Trophoblast cell (in vitro differentiated cells and primary cell): ENCODE results near the gene TLE5.
A peak's percentile ranks its signal among the peaks of the same experiment; 100 is the strongest.

Source experiments
- DNase-seq, 2 donors: peaks; one replicate each; pipeline ENCODE4 v3.0.0-alpha.2; 2016
- H2AFZ ChIP-seq: 2 replicates; pipeline ENCODE4 v1.6.1; 2013; ENCODE audit warnings: low read length, moderate library complexity, mild to moderate bottlenecking; ENCODE audit not compliant: insufficient read depth, poor library complexity
- H2AK5ac ChIP-seq: 2 replicates; pipeline ENCODE4 v1.6.1; 2013; ENCODE audit warnings: mild to moderate bottlenecking, low read length
- H2BK120ac ChIP-seq: 2 replicates; pipeline ENCODE4 v1.6.1; 2013; ENCODE audit warnings: low read length, mild to moderate bottlenecking, moderate library complexity; ENCODE audit not compliant: insufficient read depth, poor library complexity
- H2BK12ac ChIP-seq: 2 replicates; pipeline ENCODE4 v1.6.1; 2013; ENCODE audit warnings: mild to moderate bottlenecking, low read length, moderate library complexity
- H2BK5ac ChIP-seq: 2 replicates; pipeline ENCODE4 v1.6.1; 2013; ENCODE audit warnings: low read length, low read depth, moderate library complexity, mild to moderate bottlenecking; ENCODE audit not compliant: poor library complexity
- H3K14ac ChIP-seq: 2 replicates; pipeline ENCODE4 v1.6.1; 2013; ENCODE audit warnings: mild to moderate bottlenecking, low read length
- H3K18ac ChIP-seq: 2 replicates; pipeline ENCODE4 v1.6.1; 2013; ENCODE audit warnings: mild to moderate bottlenecking, low read length
- H3K23ac ChIP-seq: 2 replicates; pipeline ENCODE4 v1.6.1; 2013; ENCODE audit warnings: low read length
- H3K27ac ChIP-seq: 2 replicates; pipeline ENCODE4 v1.5.1; 2013; ENCODE audit warnings: low read depth, mild to moderate bottlenecking, inconsistent platforms, low read length, moderate library complexity
- H3K27me3 ChIP-seq: 2 replicates; pipeline ENCODE4 v1.6.1; 2013; ENCODE audit warnings: inconsistent platforms, mild to moderate bottlenecking, low read length, moderate library complexity; ENCODE audit not compliant: insufficient read depth
- H3K36me3 ChIP-seq, 2 experiments: 1 replicate in 1 of 2; 2 replicates in 1 of 2; pipeline ENCODE4 v1.6.1; 2013; ENCODE audit warnings: low read length in 2 of 2, mild to moderate bottlenecking in 2 of 2, moderate library complexity in 1 of 2; ENCODE audit not compliant: insufficient read depth in 2 of 2, control insufficient read depth in 1 of 2
- H3K4ac ChIP-seq: 2 replicates; pipeline ENCODE4 v1.6.1; 2013; ENCODE audit warnings: low read depth, mild to moderate bottlenecking, low read length, moderate library complexity
- H3K4me1 ChIP-seq, 2 experiments: 1 replicate in 1 of 2; 2 replicates in 1 of 2; pipeline ENCODE4 v1.6.1; 2013; ENCODE audit warnings: low read length in 2 of 2, mild to moderate bottlenecking in 2 of 2, moderate library complexity in 1 of 2; ENCODE audit not compliant: insufficient read depth in 2 of 2, control insufficient read depth in 1 of 2
- H3K4me2 ChIP-seq: 2 replicates; pipeline ENCODE4 v1.6.1; 2013; ENCODE audit warnings: inconsistent platforms, mild to moderate bottlenecking, low read length, moderate library complexity
- H3K4me3 ChIP-seq: 2 replicates; pipeline ENCODE4 v1.5.1; 2013; ENCODE audit warnings: mild to moderate bottlenecking, low read depth, low read length, inconsistent platforms
- H3K79me1 ChIP-seq: one replicate; pipeline ENCODE4 v1.6.1; 2013; ENCODE audit warnings: low read length
- H3K79me2 ChIP-seq: 2 replicates; pipeline ENCODE4 v1.6.1; 2013; ENCODE audit warnings: low read length, mild to moderate bottlenecking; ENCODE audit not compliant: control insufficient read depth, insufficient read depth, poor library complexity
- H3K9ac ChIP-seq: 2 replicates; pipeline ENCODE4 v1.6.1; 2013; ENCODE audit warnings: mild to moderate bottlenecking, low read length
- H3K9me3 ChIP-seq: 2 replicates; pipeline ENCODE4 v1.6.1; 2013; ENCODE audit warnings: low read depth, mild to moderate bottlenecking, control low read depth, inconsistent platforms, low read length; ENCODE audit not compliant: insufficient read depth
- H4K12ac ChIP-seq: 2 replicates; pipeline ENCODE4 v1.6.1; 2013; ENCODE audit warnings: low read depth, mild to moderate bottlenecking, low read length, moderate library complexity
- H4K8ac ChIP-seq: 2 replicates; pipeline ENCODE4 v1.6.1; 2013; ENCODE audit warnings: low read depth, mild to moderate bottlenecking, low read length, moderate library complexity
- H4K91ac ChIP-seq: one replicate; pipeline ENCODE4 v1.6.1; 2013; ENCODE audit warnings: low read depth, mild to moderate bottlenecking, low read length, moderate library complexity
- WGBS: extraction: QIAGEN DNeasy Blood & Tissue Kit; methylation state at CpG from one replicate; pipeline ENCODE4 v1.1.7; 2013; ENCODE audit warnings: missing lambda C conversion rate; ENCODE audit not compliant: insufficient read length, insufficient coverage; ENCODE audit errors: extremely low coverage; 5-methylcytosine and 5-hydroxymethylcytosine counted together

The TLE5 gene

DNA sequence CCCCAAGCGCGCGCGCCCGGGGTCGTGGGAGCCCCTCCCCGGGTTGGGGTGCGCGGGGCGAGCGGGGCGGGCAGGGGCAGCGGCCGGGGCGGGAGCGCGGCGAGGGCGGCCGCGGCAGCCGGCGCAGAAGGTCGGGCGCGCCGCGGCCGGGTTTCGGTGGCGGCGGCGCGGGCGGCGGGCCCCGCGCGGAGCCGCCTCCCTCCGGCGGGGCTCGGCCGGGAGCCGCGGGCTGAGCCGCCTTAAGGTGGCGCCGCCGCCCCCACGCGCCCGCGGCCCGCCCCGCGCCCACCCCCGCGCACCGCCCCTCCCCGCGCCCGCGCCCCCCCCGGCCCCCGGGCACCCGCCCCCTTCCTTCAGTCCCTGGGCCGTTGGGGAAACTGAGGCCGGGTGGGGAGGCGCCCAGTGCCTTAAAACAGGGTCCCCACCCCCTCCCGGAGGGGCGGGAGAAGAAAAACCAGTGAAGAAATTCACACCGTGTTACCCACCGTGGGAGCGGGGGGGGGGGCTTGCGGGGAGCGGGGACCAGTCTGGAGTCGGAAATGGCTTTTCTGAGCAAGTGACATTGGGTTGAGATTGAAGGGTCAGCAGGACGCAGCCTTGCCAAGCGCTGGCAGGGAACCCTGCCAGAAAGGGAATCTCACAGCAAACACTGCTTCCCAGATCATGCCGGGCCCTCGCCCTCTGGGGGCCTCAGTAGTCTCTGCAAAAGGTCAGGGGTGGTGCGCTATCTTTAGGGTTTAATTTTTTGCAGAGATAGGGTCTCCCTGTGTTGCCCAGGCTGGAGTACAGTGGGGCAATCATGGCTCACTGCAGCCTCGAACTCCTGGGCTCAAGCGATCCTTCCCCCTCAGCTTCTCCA lies 33.0 kb downstream of the TLE5 start, which contains the start of gene TLE2:
TSS of gene TLE2 (minus strand) at position 216 of the 859 bp plus-strand sequence. CDS start 376 bp downstream, outside the sequence.
- H2BK120ac ChIP-seq, result no peak within 1 kb of the TSS
- no peak within 1 kb of the TSS for H3K14ac ChIP-seq
- no CpG with 5 or more reads among the region's 85 CpGs for WGBS
- no peaks in the 10 kb centered on the region for H3K36me3 ChIP-seq
- H3K9ac ChIP-seq, result no peak within 1 kb of the TSS
- no peak within 1 kb of the TSS for H3K4ac ChIP-seq
- no peak within 1 kb of the TSS for H4K12ac ChIP-seq
- no peak within 1 kb of the TSS for H4K91ac ChIP-seq
- no peak within 1 kb of the TSS for H2BK5ac ChIP-seq
- no peak within 1 kb of the TSS for H2AK5ac ChIP-seq
- H3K4me3 ChIP-seq, result no peak within 1 kb of the TSS
- H4K8ac ChIP-seq, result no peak within 1 kb of the TSS
- no peaks in the 10 kb centered on the region for H3K79me1 ChIP-seq
- peaks cover 4% of the 10 kb centered on the region for H3K9me3 ChIP-seq
- H3K4me2 ChIP-seq, result peak within 1 kb of the TSS; percentile 59
- H2AFZ ChIP-seq, result no peak within 1 kb of the TSS
- peaks cover 36% of the 10 kb centered on the region for H3K27me3 ChIP-seq
- no peaks in the 10 kb centered on the region for H3K79me2 ChIP-seq
- no peak within 1 kb of the TSS for H3K18ac ChIP-seq
- H3K27ac ChIP-seq, result no peak within 1 kb of the TSS
- no peak within 1 kb of the TSS for H2BK12ac ChIP-seq
- peak in 1 of 2 donors; percentile 34 for DNase-seq
- H3K23ac ChIP-seq, result no peak within 1 kb of the TSS
- peaks cover 4 to 18% of the 10 kb centered on the region in 2 experiments for H3K4me1 ChIP-seq

DNA sequence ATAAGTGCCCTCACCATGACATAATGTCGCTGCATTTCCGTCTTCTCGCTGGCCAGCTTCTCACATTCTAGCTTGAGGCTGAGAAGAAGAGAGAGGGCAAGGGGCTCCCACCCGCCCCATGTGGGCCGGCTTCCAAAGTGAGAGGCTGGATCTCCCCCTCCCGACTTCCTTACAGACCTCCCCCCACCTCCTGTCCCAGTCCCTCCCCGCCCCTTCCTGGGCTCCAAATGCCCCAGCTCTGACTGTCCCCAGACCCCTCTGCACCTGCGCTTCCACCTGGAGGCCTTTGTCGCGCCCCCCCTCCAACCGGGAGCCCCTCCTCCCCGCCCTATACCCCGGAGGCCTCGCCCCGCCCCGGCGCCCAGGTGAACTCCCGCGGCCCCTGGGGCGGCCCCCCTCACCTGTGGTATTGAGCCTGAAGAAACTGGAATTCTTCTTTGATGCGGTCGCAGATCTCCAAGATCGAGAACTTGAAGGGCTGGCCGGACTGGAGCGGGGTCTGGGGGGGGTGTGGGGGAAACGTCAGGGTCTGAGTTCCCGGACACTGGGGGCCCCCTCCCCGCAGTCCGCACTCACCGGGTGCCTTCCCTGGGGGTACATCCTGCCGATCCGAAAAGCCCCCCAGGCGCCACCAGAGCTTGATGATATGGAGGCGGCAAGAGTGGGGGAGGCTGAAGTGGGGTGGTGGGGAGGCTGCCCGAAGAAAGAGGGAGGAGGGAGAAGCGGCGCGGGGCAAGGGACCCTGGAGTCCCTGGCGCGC lies 33.8 kb downstream of the TLE5 start:
- Histone ChIP-seq H3K4me1 (peaks cover 4 to 12% of the 10 kb centered on the region in 2 experiments), H3K4ac (no peak overlapping the region), H3K4me3 (no peak overlapping the region), H3K4me2 (peak overlapping the region; percentile 59), H3K79me1 (no peaks in the 10 kb centered on the region), H4K91ac (no peak overlapping the region), H3K18ac (no peak overlapping the region), H3K9ac (no peak overlapping the region), H3K79me2 (no peaks in the 10 kb centered on the region), H2AK5ac (no peak overlapping the region), H3K27me3 (peaks cover 36% of the 10 kb centered on the region), H2AFZ (no peak overlapping the region), H2BK5ac (no peak overlapping the region), H2BK12ac (no peak overlapping the region), H2BK120ac (no peak overlapping the region), H3K14ac (no peak overlapping the region), H3K9me3 (peaks cover 4% of the 10 kb centered on the region), H3K27ac (no peak overlapping the region), H3K36me3 (no peaks in the 10 kb centered on the region), H3K23ac (no peak overlapping the region), H4K12ac (no peak overlapping the region), H4K8ac (no peak overlapping the region)
- no peak for DNase-seq
- no CpG with 5 or more reads among the region's 40 CpGs for WGBS

DNA sequence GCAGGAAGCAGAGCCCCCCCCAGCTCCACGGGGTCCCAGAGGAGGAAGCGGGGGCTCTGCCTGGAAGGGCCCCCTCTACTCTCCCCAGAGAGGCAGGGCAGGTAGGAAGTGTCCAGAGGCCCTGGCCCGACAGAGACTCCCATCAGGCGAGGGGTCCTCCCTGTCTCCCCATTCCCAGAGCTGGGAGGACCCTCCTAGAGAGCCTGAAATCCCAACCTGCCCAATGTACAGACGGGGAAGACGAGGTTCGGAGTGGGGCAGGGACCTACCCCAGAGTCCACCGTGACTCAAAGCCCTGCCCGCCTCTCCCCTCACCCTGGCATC lies 34.4 kb downstream of the TLE5 start:
- no peak overlapping the region for H2BK12ac ChIP-seq
- no peak overlapping the region for H3K4me3 ChIP-seq
- H3K27ac ChIP-seq, result no peak overlapping the region
- no peak overlapping the region for H2BK120ac ChIP-seq
- H4K91ac ChIP-seq, result no peak overlapping the region
- no peak overlapping the region for H2AK5ac ChIP-seq
- H4K12ac ChIP-seq, result no peak overlapping the region
- peaks cover 4 to 12% of the 10 kb centered on the region in 2 experiments for H3K4me1 ChIP-seq
- peaks cover 36% of the 10 kb centered on the region for H3K27me3 ChIP-seq
- no peaks in the 10 kb centered on the region for H3K79me1 ChIP-seq
- WGBS, result no CpG with 5 or more reads among the region's 9 CpGs
- H3K4ac ChIP-seq, result no peak overlapping the region
- H3K79me2 ChIP-seq, result no peaks in the 10 kb centered on the region
- H3K4me2 ChIP-seq, result no peak overlapping the region
- no peaks in the 10 kb centered on the region for H3K36me3 ChIP-seq
- H2BK5ac ChIP-seq, result no peak overlapping the region
- no peak overlapping the region for H3K23ac ChIP-seq
- no peak overlapping the region for H3K9ac ChIP-seq
- no peak for DNase-seq
- no peak overlapping the region for H3K14ac ChIP-seq
- H3K18ac ChIP-seq, result no peak overlapping the region
- no peak overlapping the region for H4K8ac ChIP-seq
- H2AFZ ChIP-seq, result no peak overlapping the region
- peaks cover 4% of the 10 kb centered on the region for H3K9me3 ChIP-seq

DNA sequence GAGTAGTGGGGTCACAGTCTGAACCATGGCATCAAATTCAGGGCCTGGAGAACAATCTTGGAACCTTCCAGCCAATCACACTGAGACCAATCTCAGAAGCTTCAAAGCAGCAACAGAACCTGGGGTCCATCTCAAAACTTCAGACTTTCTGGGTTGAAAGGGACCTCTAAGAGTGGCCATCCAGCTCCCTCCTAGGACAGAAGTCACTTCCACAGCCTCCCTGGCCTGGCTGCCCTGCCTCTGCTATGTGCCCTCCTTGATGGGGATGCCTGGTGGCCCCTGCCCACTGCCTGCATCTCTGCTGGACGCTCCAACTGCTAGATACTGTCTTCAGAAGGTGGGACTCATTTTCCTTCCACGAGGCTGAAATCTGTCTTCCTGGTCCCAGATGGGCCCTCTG lies 35.0 kb downstream of the TLE5 start:
- Histone ChIP-seq H2AK5ac (no peak overlapping the region), H4K12ac (no peak overlapping the region), H3K27me3 (peaks cover 36% of the 10 kb centered on the region), H3K4me2 (no peak overlapping the region), H3K4ac (no peak overlapping the region), H3K14ac (no peak overlapping the region), H3K23ac (no peak overlapping the region), H4K8ac (no peak overlapping the region), H2BK120ac (no peak overlapping the region), H2BK5ac (no peak overlapping the region), H3K4me3 (no peak overlapping the region), H2BK12ac (no peak overlapping the region), H4K91ac (no peak overlapping the region), H3K79me2 (no peaks in the 10 kb centered on the region), H2AFZ (no peak overlapping the region), H3K27ac (no peak overlapping the region), H3K9me3 (peaks cover 4% of the 10 kb centered on the region), H3K18ac (no peak overlapping the region), H3K9ac (no peak overlapping the region), H3K36me3 (no peaks in the 10 kb centered on the region), H3K4me1 (peaks cover 4 to 12% of the 10 kb centered on the region in 2 experiments), H3K79me1 (no peaks in the 10 kb centered on the region)
- DNase-seq, result no peak
- WGBS, result no CpG with 5 or more reads among the region's 2 CpGs
